Activated naive CD4-positive, alpha-beta T cell treated with Interleukin-2 at 50 U/mL for 16 hours (primary cell): Measurements from ENCODE around the gene SAP30L.

Source experiments
- DNase-seq: peaks from one replicate; pipeline ENCODE4 v3.0.0-alpha.2; 2020

SAP30L gene, protein sequence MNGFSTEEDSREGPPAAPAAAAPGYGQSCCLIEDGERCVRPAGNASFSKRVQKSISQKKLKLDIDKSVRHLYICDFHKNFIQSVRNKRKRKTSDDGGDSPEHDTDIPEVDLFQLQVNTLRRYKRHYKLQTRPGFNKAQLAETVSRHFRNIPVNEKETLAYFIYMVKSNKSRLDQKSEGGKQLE

DNA sequence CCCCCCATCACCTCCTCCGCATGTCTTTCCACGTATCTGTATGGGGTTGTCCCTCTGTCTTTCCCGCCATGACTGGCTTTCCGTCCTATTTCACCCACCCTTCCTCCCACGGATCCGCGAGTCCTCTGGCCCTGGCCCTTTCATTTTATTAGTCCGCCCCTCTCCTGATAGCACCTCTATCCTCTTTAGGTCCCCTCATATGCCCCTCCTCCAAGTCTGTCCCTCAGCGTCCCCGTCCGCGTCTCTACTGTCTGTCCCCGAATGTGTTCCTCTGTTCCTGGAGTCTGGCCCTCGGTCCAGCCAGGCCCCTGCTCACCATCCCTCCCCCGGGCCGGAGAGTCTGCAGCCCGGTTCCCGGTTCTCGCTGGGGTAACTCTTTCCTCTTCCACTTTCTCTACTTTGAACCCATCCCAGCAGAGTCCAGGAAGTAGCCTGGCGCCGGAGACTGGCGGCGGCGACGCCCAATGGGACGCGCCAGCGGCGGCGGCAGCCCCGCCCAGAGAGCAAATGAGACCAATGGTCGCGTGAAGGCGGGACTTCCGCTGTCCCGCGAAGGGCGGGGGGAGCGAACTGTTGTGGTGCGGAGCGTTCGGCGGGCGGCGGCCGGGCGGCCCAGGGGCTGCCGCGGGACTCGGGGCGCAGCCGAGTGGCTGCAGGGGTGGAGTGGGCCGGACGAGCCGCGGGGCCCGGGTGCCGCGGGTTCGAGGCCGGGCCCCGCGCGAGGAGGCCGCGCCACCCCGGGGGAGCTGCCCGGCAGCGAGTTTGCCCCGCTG is at the start of gene SAP30L:
Gene SAP30L (plus strand): TSS at position 576 of the 773 bp plus-strand sequence. CDS start 608 bp downstream, outside the sequence.
- DNase-seq: peak; percentile 97

DNA sequence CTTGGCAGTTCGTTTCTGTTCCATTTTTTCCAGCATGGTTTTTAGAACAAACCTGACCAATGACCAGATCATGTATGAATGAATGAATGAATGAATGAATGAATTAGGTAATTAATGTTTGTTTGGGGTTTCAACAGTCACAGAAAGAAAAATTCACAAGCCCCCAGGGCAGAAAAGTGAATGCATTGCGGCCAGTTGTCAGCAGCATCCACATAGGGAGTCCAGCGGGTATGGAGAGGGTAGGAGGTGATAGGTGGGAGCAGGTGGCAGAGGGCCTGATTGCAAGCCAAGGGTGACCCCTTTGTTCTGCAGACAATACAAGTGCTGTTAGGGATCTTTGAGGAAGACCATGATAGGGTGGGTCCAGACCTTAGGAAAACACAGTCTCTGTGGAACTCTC is 49.7 kb upstream of the SAP30L start:
- no peak for DNase-seq

DNA sequence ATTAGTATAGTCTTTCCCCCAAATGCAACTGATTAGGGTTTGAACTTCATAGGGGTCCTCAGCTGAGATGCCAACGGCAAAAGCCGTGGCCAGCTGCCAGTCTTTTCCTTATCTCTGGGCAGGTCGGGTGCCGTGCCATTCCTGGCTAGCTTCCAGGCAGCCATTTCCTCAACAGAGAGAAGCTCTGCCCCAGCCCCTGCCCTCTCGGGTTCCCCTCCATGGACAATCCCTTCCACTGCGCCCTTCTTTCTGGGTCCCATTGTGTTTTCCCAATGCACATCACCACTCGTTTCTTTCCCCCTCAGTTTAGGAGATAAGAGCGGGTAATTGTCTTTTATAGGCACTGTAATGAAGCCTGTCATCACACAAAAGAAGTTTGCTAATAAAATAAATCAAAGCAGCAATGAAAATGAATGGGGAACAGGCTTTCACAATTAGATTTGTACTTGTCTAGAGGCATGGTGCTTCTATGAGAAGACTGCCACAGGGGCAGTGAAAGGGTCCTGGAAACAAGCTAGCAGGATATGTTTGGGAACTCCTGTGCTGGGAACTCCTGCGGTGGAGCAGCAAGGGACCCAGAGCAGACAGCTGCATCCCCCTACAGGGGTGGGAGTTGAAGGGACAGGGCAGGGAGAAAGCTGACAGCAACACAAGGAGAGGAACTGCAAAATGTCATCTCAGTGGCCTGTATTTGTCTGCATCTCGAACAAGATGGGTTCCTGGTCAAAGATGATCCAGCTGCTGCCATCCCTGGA is 48.0 kb upstream of the SAP30L start:
- DNase-seq: no peak

DNA sequence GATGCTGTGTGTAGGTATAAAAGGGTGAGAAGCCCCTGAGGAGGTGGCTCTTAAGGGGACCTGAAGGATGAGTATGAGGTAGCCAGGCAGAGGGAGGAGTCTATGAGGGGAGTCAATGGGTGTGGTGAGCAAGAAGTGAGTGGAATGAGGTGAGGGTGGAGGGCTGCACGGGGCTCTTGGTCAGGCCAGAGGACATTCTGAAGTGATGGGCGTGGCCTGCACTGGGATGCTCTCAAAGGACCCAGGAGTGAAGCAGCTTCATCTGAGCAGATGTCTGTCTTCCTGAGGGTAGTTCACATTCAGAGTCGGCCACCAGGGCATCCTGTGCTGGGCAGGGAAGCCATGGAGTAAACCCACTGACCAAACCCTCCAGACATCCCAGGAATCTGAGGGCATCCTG is 45.1 kb upstream of the SAP30L start:
- no peak for DNase-seq

DNA sequence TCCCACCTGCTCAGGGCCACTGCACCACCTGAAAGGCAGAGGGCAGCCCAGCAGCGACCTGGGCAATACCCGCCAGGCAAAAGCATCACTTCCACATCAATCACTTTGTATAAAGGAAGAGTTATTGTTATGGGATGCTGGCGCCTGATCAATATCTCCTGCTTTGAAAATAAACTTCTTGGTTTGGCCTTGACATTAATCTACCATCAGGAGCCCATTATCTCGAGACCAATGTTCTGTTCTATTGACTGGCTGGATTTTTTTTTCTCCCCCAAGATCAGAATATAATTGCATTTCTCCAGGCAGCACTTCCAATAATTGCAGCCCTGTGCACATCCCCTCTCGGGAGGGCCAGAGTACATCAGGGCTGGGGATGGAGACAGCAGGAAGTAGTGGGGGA is 44.4 kb upstream of the SAP30L start:
- DNase-seq: no peak

DNA sequence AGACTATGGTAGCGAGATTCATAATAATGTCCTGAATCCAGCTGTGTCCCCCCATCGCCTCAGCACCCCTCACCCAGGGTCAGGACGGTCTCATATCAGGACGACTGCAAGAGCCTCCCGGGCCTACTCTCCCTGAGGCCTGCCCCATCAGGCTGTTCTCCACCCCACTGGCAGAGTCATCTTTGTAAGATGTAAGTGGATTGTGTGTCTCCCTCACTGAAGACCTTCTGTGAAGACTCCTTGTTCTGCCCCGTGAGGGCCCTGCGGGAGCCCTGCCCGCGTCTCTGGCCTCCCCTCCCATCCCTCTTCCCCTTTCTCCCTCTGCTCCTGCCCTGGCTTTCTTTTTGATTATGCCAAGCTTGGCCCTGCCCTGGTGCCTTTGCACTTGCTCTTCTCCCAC is 43.9 kb upstream of the SAP30L start:
- DNase-seq: no peak

DNA sequence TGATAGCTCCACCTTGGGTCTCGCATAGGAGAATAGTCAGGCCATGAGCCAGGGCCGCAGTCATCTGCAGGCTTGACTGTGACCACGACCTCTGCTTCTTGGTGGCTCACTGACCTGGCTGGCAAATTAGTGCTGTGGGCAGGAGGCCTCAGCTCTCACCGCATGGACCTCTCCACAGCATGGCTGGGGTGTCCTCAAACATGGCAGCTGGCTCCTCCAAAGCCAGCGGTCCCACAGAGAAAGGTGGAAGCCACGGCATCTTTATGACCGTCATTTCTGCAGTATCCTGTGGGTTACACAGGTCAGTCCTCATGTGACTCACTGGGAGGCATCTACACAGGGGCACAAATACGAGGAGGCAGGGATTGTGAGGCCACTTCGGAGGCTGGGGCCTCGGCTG is 43.2 kb upstream of the SAP30L start:
- no peak for DNase-seq

DNA sequence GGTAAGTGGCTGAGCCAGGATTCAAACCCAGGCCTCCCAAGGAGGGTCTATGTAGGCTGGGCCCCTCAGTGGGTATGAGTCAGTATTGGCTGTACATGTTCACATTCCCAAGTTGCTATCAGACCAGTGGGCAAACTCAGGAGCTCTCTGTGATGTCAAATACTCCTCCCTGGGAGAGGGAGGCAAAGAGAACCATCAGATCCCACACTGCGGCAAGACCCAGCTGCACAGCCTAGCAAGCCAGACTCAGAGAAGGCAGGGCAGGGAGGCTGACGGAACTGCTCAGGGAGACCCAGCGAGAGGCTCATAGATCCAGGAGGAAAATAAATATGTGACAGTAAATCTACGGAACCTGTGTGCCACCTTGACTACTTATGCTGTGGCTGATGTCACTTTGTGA is 42.6 kb upstream of the SAP30L start:
- no peak for DNase-seq

DNA sequence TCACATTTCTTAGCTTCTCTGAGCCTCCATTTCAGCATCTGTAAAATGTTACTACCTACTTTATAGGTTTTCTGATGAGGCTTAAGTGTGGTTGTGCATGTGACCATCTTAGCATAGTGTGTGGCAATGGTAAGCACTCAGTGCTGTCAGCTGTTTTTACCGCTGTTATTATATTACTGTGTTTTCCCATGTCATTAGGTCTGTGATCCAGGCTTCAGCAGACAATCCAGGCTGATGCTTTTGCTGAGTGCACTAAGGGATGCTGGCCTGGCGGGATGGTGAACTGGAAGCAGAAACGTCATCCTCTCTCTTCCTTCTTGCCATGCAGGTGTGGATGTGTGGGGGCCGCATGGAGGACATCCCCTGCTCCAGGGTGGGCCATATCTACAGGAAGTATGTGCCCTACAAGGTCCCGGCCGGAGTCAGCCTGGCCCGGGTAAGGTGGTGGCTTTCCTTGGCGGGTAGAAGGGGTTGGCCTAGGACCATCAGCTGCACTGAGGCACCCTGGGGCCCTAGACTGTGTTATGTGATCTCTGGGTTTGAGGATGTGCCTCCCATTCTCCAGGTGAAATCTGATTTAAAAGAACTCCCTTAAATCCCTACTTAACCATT is 41.9 kb upstream of the SAP30L start:
- DNase-seq: no peak

DNA sequence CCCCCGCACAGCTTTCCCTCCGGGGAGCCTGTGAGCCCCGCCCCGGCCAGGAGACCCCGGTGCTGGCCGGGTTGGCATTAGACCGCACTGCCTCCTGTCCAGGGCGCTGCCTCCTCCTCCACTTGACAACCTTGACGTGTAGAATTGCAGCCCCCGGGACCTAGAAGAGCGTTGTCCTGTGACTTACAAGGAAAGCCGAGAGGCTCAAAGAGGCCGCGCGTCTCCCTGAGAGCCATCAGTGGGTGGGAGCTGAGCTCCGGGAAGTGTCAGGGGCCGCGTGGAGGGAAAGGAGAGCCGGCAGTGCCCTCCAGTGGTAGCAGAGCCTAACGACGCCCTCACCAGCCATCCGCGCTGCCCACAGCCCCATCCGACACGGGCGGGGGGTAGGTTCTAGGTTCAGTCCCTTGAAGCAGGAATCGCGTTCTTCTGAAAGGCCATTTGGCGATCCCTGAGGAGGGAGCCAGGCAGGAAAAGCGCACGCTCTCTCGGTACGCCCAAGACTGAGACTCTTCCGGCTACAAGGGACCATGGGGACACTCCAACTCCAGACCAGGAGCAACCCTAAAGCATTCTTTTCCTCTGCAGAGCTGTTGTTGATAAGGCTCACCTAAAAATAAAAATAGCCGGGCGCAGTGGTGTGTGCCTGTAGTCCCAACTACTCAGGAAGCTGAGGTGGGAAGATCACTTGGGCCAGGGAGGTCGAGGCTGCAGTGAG is 40.6 kb upstream of the SAP30L start:
- peak; percentile 75 for DNase-seq

DNA sequence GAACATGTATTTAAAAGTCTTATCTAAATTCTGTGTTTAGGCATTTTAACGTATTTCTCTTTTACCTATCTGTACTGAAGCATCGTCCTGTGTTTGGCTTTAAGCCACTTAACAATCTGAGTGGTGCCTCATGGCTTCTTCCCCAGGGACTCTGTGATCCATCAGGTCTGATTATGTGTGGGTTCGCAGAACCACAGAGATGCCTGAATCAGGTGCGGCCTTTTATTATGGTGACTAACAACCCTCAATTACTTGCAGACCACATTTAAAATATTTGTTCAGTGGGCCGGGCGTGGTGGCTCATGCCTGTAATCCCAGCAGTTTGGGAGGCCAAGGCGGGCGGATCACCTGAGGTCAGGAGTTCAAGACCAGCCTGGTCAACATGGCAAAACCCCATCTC is 39.6 kb upstream of the SAP30L start:
- DNase-seq: no peak

DNA sequence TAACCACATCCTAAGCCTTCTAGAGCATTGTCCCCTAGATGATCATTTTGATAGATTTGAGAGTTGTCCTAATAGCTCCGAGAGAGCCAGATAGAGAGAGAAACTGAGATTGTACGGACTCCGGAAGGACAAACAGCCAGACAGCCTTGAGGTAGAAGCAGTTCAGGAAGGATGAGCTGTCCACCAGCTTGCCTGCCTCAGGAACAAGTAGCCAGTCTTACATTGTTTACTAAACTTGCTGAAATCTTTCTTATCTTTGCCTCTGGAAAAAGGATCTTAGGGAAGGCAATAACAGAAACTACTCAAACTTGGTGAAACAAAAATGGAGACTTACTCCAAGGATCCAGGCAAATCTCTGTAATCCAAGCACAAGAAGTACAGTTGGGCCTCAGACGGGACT is 39.0 kb upstream of the SAP30L start:
- no peak for DNase-seq

DNA sequence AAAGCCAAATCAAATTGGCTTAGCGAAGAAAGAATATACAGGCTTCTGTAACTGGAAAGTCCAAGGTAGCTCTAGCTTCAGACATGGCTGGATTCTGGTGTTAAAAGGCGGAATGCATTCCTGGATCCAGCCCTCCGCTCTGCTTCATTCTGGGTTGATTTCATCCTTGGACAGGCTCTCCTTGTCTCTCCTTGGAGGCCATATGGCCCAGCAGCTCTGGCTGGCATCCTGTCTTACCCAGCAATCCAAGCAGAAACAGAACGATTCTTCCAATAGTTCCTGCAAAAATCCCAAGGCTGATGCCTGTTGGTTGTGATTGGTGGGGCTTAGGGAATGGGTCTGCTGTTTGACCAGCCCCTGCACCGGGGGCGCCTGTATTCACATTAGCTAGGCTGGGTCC is 37.0 kb upstream of the SAP30L start:
- no peak for DNase-seq

DNA sequence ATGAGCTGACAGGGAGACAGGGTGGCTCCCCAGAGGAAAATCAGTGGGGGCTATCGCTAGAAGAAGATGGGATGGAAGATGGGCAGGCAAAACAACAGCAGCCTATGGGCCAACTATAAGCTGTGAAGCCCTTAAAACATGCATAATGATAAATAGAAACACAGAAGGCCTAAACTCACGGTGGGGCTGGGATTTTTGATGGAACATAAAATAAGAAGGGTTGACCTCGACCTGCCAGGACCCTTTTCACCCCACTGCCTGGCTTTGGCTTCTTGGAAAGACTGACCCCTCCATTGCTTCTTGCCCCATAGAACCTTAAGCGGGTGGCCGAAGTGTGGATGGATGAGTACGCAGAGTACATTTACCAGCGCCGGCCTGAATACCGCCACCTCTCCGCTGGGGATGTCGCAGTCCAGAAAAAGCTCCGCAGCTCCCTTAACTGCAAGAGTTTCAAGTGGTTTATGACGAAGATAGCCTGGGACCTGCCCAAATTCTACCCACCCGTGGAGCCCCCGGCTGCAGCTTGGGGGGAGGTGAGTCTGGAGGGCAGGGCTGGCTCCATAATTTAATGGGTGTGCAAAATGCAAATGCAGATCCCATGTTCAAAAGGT is 36.5 kb upstream of the SAP30L start:
- DNase-seq: no peak

DNA sequence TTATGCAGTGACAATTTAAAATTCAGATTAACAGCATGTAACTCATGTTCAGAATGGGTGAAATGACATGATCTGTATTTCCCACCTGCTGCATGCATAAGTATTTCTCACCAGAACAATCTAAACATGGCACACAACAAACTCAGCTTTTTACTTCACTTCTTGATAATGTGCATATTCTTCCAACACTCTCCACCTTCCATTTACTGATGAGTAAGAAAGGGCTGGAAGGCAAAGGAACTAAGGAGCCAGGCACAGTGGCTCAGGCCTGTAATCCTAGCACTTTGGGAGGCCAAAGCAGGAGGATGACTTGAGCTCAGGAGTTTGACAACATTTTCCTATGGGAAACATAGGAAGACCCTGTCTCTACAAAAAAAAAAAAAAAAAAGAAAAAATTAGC is 35.8 kb upstream of the SAP30L start:
- DNase-seq: no peak

DNA sequence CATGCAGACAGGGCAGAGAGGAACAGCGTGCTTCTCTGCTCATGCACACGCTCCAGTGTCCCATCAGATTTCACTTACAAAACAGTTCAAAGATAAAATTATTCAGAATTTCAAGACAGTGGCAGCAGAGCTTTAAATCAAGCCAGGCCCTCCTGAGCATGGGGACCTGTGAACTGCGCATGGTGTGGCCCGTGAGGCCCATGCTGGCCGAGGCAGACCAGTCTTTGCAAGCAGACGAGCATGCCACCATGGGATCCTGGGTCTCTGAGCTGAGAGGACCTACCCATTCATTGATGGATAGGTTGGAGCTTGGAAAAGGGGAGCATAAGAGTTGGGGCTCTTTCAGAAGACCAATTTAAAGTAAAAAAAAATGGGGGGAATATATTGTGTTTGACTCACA is 35.0 kb upstream of the SAP30L start:
- DNase-seq: no peak

DNA sequence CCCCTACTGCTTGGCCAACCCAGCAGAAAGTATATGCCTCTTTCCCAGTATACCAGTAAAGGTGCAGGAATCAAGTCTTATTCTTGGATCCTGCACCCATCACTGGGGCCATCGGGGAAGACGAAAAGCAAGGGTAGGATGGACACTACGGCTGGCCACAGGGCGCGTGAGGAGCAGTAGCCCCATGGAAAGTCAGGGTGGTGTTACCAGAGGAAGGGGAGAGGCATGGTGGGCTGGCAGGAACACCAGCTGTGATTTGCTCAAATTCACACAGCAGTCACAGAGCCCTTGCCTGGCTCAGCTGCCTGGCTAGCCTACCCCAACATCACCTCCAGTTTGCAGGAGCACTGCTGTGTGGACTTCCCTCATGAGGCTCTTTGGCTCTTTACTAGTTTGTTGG is 34.5 kb upstream of the SAP30L start:
- DNase-seq: no peak

DNA sequence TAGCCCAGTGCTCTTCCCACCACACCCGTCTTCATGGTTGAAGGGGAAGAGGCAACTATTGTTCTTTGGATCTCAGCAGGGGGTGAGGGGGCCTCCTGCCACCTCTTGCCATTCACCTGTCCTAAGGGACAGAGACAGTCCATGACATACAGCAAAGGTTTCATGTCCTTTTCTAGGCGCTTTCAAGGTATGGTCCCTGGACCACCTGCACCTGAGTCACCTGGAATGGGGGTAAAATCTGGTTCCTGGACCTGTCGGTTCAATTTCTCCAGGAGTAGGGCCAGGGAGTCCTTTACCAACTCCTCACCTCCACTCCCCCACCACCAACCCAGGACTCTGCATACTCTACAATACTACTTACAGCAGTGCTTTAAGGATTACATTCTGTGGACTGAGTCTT is 33.5 kb upstream of the SAP30L start:
- no peak for DNase-seq

DNA sequence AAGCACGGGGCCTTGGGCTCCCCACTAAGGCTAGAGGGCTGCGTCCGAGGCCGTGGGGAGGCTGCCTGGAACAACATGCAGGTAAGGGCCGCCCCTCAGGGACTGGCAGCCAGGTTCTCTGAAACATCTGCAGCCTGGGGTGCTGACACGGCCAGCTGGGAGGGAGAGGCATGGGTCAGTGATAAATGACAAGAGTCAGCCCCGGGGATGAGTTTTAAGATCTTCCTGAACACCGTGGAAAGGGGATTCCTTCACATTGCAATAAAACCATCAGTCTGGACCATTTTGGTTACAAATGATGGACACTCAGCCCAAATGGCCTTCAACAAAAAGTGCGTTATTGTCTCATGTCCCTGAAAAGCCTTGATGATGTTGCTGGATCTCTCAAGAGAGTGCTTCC is 32.9 kb upstream of the SAP30L start:
- no peak for DNase-seq

DNA sequence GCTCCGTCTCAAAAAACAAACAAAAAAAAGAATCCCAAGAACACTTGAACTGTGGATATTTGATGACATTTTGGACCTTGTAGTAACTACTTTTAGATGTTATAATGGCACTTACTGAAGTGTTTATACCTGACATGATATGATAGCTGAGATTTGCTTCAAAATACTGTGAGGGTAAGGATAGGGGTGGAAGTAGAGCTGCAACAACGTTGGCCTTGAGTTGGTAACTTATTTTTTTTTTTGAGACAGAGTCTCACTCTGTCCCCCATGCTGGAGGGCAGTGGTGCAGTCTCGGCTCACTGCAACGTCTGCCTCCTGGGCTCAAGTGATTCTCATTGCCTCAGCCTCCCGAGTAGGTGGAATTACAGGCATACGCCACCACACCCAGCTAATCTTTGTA is 30.7 kb upstream of the SAP30L start:
- DNase-seq: no peak

DNA sequence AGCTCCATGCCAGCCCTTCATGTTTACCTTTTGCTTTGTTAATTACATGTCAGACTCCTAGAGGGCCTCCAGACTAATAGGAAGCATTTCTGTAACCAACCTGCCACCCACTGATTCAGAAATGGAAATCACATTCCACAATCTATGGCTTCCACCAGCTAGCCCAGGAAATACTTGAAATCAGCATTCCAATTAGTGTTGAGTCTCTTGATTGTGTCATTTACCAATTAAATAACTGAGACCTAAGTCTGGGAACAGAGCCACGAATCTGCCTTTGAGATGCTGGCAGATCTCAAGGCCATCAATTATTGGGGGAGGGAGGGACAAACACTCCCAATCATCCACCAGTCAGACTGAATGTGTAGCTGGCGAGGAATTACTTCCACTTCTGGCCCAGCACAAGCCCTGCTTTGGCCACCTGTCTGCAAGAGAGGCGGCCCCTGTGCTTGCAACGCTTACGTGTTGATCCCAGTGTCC is 27.4 kb upstream of the SAP30L start:
- DNase-seq: no peak

DNA sequence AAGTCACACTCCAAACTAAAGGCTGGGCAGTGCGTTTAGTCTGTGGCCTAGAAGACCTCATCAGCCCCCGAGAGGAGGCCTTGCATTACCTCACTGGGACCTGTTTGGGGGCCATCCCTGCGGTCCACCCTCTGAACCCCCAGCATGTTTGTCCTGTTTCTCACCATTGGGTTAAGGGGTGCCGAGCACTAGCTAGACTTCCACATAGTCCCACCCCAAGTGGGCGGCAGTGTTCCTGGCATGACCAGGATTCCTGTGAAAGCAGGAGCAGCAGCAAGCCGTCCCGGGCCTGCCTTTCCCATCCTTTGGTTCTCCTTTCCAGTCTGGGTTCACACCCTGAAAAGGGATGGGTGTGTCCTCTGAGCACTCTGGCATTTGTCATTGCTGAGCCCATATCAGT is 26.6 kb upstream of the SAP30L start:
- no peak for DNase-seq

DNA sequence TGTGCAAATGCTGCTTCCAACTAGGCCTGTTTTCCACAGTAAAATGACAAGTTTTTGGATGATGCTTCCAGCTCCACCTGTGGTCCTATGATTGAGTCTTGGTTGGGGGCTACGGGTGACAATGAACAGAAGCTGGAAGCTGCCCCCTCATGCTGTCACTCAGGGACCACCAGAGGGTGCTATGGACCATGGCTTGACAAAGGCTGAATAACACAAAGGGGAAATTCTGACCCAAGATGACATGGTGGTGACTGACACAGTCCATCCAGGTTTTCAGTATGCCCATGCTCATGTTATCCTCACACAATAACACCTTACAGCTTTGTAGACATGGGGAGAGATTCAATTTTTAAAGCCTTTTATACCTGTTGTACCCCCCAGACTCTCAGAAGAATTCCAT is 23.9 kb upstream of the SAP30L start:
- no peak for DNase-seq
